A549 (cell line): Measurements from ENCODE around the gene ZNF350.

Experiments used
- CTCF ChIP-seq: fragments of >200 bp; sonication (Bioruptor Twin); formaldehyde crosslinking; IDR thresholded peaks from 3 replicates; pipeline ENCODE4 v1.5.1; 2016
- MAZ ChIP-seq: fragments of 150-350 bp; IDR thresholded peaks from 2 replicates; pipeline ENCODE4 v1.6.1; 2014; ENCODE audit warnings: antibody characterized with exemption, low read depth, low read length, borderline replicate concordance
- POLR2A ChIP-seq: IDR thresholded peaks from 2 replicates; pipeline ENCODE4 v1.6.1; 2012; ENCODE audit warnings: mild to moderate bottlenecking, low read length
- SMC3 ChIP-seq: fragments of >200 bp; sonication (Bioruptor Twin); formaldehyde crosslinking; IDR thresholded peaks from 3 replicates; pipeline ENCODE4 v1.6.1; 2018; ENCODE audit warnings: inconsistent platforms
- TF ChIP-seq, protein P1 (sequence below): fragments of 250-450 bp; sonication (Bioruptor Pico); IDR thresholded peaks from 2 replicates; pipeline ENCODE4 v1.5.0; 2021; ENCODE audit warnings: mild to moderate bottlenecking, moderate library complexity, borderline replicate concordance

- TF ChIP-seq, protein P1, sequence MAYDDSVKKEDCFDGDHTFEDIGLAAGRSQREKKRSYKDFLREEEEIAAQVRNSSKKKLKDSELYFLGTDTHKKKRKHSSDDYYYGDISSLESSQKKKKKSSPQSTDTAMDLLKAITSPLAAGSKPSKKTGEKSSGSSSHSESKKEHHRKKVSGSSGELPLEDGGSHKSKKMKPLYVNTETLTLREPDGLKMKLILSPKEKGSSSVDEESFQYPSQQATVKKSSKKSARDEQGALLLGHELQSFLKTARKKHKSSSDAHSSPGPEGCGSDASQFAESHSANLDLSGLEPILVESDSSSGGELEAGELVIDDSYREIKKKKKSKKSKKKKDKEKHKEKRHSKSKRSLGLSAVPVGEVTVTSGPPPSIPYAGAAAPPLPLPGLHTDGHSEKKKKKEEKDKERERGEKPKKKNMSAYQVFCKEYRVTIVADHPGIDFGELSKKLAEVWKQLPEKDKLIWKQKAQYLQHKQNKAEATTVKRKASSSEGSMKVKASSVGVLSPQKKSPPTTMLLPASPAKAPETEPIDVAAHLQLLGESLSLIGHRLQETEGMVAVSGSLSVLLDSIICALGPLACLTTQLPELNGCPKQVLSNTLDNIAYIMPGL (CRISPR knock-in tag) = no peak
- TF ChIP-seq POLR2A = no peak
- no peak for TF ChIP-seq CTCF
- no peak for TF ChIP-seq MAZ
- TF ChIP-seq SMC3 = no peak
Observed at GRCh38 chr19:52020506-52020905, 33.9 kb upstream of the ZNF350 start.
